ENCODE data around the gene SRSF5. TPM values are rescaled to one million over a fixed set of nuclear protein-coding genes. Genes with fewer than 3 reads are reported as not detected.

Gene SRSF5
- total and polyA plus RNA-seq, 2 of the 13 experiments (the other 11 are each of a cell fraction or from before 2014, with no cell fraction given), result 189 to 277 TPM

DNA sequence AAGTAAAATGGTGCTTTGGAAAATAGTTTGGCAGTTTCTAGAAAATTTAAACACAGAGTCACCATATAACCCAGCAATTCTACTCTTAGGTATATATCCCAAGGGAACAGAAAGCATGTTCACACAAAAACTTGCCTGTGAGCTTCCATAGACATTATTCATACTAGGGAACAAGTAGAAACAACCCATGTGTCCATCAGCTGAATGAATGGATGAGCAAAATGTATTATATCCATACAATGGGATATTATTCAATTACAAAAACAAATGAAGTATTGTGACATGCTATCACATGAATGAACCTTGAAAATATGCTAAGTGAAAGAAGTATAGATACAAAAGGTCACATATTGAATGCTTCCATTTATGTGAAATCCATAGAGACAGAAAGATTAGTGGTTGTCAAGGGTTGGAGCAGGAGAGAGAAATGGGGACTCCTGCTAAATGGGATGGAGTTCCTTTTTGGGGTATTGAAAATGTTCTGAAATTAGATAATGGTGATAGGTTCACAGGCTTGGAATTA lies 22.2 kb downstream of the SRSF5 start (continued):
- no peak for TF ChIP-seq FOXP4 (CRISPR knock-in tag; IDR thresholded peaks at IDR 0.05)
- no peak for TF ChIP-seq NCOA1 (CRISPR knock-in tag; IDR thresholded peaks at IDR 0.05)
- no peak for TF ChIP-seq ELF3 (CRISPR knock-in tag; IDR thresholded peaks at IDR 0.05)
- TF ChIP-seq CBFB (CRISPR knock-in tag; IDR thresholded peaks at IDR 0.05), result no peak
- no peak for TF ChIP-seq ZNF724P (CRISPR knock-in tag; IDR thresholded peaks at IDR 0.05; ENCODE audit: borderline replicate concordance)
- TF ChIP-seq E2F5 (CRISPR knock-in tag; conservative IDR thresholded peaks at IDR 0.05), result no peak
- TF ChIP-seq ZNF329 (CRISPR knock-in tag; IDR thresholded peaks at IDR 0.05; ENCODE audit: low read depth), result no peak
- TF ChIP-seq ZNF432 (CRISPR knock-in tag; IDR thresholded peaks at IDR 0.05; ENCODE audit: borderline replicate concordance), result no peak
- no peak for TF ChIP-seq ZNF275 (CRISPR knock-in tag; IDR thresholded peaks at IDR 0.05; ENCODE audit: borderline replicate concordance)
- TF ChIP-seq MED13 (CRISPR knock-in tag; IDR thresholded peaks at IDR 0.05), result no peak
- no peak for TF ChIP-seq ZNF564 (CRISPR knock-in tag; IDR thresholded peaks at IDR 0.05)

Measured in HepG2 (cell line).